Measurements from ENCODE around the gene ENOX1. TPM values are rescaled to one million over a fixed set of nuclear protein-coding genes. Genes with fewer than 3 reads are reported as not detected.

Gene ENOX1
- total and polyA plus RNA-seq, 4 experiments from 2014 or later, result not detected

DNA sequence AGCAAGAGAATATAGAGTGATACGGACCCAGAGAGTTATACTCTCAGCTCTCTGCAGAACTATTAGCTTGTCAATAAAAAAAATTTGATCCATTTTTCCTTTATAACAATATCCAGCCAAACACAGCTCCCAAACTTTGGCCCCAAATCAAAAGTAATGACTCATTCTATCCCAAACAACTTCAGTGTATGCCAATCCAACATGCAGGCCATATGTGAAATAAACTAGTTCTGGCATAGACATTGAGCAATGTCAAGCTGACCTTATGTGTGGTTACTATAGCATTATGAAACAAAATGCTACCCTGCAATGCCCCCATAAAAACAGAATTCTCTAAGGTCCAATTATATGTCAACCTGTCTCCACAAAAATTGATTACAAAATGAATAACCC lies 553.9 kb downstream of the ENOX1 start:
- Histone ChIP-seq H3K4me3 (ENCODE audit: low read length in 2 of 2) (no peak overlapping the region), H3K4me1 (ENCODE audit: insufficient read depth, low read length) (no peaks in the 10 kb centered on the region), H3K36me3 (ENCODE audit: insufficient read depth, low read length) (no peaks in the 10 kb centered on the region), H3K27ac (ENCODE audit: low read depth, low read length) (no peak overlapping the region), H3K27me3 (ENCODE audit: insufficient read depth, low read length) (no peaks in the 10 kb centered on the region), H3K9me3 (ENCODE audit: control insufficient read depth in 1 of 2, low read length in 2 of 2) (no peaks in the 10 kb centered on the region)
- Mint-ChIP-seq H3K9me3 (no peaks in the 10 kb centered on the region), H3K36me3 (no peaks in the 10 kb centered on the region), H3K27ac (peak overlapping the region in 1 of 7 donors; percentile 10), H3K4me3 (no peak overlapping the region), H3K27me3 (peaks cover 0 to 1% of the 10 kb centered on the region in 2 donors), H3K4me1 (no peaks in the 10 kb centered on the region)
- no peak for DNase-seq
- intact Hi-C loops (cut with micrococcal nuclease), result no loop called here
- POLR2A ChIA-PET (ENCODE audit: partially characterized antibody), result no interaction called here
- CTCF ChIA-PET (ENCODE audit: partially characterized antibody), result no interaction called here

DNA sequence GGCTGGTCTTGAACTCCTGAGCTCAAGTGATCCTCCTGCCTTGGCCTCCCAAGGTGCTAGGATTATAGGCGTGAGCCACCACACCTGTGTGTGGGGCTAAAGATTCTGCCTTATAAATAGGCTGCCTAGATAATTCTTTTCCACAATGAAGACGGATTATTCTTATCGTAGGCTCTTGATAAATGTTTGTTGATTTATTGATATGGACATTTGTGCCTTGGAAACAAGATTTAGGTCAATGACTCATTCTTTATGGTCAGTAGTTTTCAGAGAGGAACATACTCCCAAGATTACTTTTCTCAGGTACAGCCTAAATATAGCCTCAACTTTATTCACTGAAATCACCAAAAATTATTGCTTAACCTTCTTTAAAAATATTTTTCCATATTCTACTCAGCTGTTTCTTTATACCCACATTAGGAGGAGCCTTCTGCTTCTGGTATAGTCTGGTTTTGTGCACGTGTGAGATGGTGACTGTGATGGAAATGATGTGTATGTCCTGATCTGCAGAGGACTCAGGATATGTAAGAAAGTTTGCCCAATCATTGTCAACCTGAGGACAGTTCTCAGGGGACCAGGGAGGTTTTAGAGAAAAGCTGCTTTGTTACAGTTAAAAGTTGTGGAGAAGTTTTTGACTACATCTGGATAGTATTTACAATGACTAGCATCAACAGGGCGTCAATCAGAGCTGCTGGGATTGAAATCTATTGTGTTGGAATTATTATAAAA lies 554.5 kb downstream of the ENOX1 start:
- no peaks in the 10 kb centered on the region for H3K4me1 ChIP-seq (ENCODE audit: insufficient read depth, low read length)
- CTCF ChIA-PET (ENCODE audit: partially characterized antibody), result no interaction called here
- H3K27me3 Mint-ChIP-seq, result peaks cover 0 to 1% of the 10 kb centered on the region in 2 donors
- intact Hi-C loops (cut with micrococcal nuclease), result no loop called here
- DNase-seq, result no peak
- H3K9me3 ChIP-seq (ENCODE audit: control insufficient read depth in 1 of 2, low read length in 2 of 2), result no peaks in the 10 kb centered on the region
- no peaks in the 10 kb centered on the region for H3K27me3 ChIP-seq (ENCODE audit: insufficient read depth, low read length)
- H3K4me3 Mint-ChIP-seq, result no peak overlapping the region
- no peaks in the 10 kb centered on the region for H3K9me3 Mint-ChIP-seq
- H3K4me1 Mint-ChIP-seq, result no peaks in the 10 kb centered on the region
- H3K27ac Mint-ChIP-seq, result no peak overlapping the region
- no peak overlapping the region for H3K4me3 ChIP-seq (ENCODE audit: low read length in 2 of 2)
- no peaks in the 10 kb centered on the region for H3K36me3 Mint-ChIP-seq
- no peaks in the 10 kb centered on the region for H3K36me3 ChIP-seq (ENCODE audit: insufficient read depth, low read length)
- no peak overlapping the region for H3K27ac ChIP-seq (ENCODE audit: low read depth, low read length)
- POLR2A ChIA-PET (ENCODE audit: partially characterized antibody), result no interaction called here

DNA sequence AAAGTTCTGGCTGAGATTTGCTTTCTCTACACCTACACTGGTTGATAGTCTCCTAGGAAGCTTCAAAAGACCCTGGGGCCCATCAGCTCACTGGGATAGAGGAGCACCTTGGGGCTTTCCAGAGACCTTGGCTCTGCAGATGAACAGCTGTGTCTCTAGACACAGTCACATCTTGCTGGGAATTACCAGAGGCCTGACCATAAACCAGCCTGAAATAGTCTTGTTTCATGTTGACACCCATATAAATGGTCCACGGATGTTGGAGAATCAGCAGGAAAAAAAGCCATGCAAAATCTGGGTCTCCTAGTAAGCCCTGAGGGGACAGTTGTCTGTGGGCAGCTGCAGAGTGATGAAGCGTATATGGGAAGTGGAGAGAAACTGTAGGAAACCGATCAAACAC lies 555.8 kb downstream of the ENOX1 start:
- H3K36me3 ChIP-seq (ENCODE audit: insufficient read depth, low read length), result no peaks in the 10 kb centered on the region
- H3K4me3 ChIP-seq (ENCODE audit: low read length in 2 of 2), result no peak overlapping the region
- H3K4me1 ChIP-seq (ENCODE audit: insufficient read depth, low read length), result no peaks in the 10 kb centered on the region
- no peaks in the 10 kb centered on the region for H3K27me3 ChIP-seq (ENCODE audit: insufficient read depth, low read length)
- H3K36me3 Mint-ChIP-seq, result no peaks in the 10 kb centered on the region
- H3K27ac ChIP-seq (ENCODE audit: low read depth, low read length), result no peak overlapping the region
- no peaks in the 10 kb centered on the region for H3K9me3 ChIP-seq (ENCODE audit: control insufficient read depth in 1 of 2, low read length in 2 of 2)
- CTCF ChIA-PET (ENCODE audit: partially characterized antibody), result no interaction called here
- DNase-seq, result no peak
- POLR2A ChIA-PET (ENCODE audit: partially characterized antibody), result no interaction called here
- intact Hi-C loops (cut with micrococcal nuclease), result no loop called here
- H3K9me3 Mint-ChIP-seq, result no peaks in the 10 kb centered on the region
- no peaks in the 10 kb centered on the region for H3K4me1 Mint-ChIP-seq
- H3K27ac Mint-ChIP-seq, result no peak overlapping the region
- H3K4me3 Mint-ChIP-seq, result no peak overlapping the region
- H3K27me3 Mint-ChIP-seq, result peaks cover 0 to 3% of the 10 kb centered on the region in 2 donors

DNA sequence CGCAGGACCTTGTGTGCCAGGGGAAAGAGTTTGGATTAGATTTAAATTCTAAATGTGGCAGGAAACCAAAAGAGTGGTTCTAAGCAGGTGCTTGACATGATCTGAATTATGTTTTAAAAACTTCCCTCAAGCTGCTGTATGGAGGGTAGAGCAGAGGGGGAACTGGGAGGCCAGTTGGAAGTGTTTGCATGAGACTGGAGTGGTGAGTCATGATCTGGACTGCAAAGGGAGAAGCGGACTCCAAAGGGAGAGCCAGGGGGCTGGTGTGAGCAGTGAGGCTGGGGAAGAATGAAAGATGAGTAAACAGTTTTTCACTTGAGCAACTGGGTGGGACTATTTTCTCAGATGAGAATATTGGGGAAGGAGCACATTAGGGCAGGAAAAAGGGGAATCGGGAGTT lies 557.3 kb downstream of the ENOX1 start:
- CTCF ChIA-PET (ENCODE audit: partially characterized antibody), result no interaction called here
- H3K4me1 Mint-ChIP-seq, result no peaks in the 10 kb centered on the region

DNA sequence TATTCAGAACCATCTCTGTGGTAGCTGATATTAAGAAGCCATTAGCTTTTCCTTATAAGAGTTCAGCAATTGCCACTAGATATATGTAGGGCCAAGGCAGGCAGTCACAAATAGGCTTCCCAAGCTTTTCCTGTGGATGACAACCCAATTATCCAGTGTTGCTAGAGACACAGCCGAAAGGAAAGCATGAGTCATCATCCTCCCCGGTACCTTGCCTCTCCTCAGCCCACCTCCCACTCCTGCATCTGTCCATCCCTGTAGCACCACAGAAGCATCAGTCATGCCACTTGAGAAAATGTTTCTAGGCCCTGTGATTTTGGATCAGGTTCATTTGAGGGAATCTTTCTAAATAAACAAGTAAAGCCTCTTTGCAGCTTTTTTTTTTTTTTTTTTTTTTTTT lies 559.1 kb downstream of the ENOX1 start:
- Histone ChIP-seq H3K9me3 (ENCODE audit: control insufficient read depth in 1 of 2, low read length in 2 of 2) (no peaks in the 10 kb centered on the region), H3K4me1 (ENCODE audit: insufficient read depth, low read length) (no peaks in the 10 kb centered on the region), H3K27me3 (ENCODE audit: insufficient read depth, low read length) (no peaks in the 10 kb centered on the region), H3K36me3 (ENCODE audit: insufficient read depth, low read length) (no peaks in the 10 kb centered on the region), H3K4me3 (ENCODE audit: low read length in 2 of 2) (no peak overlapping the region), H3K27ac (ENCODE audit: low read depth, low read length) (no peak overlapping the region)
- H3K4me3 Mint-ChIP-seq, result no peak overlapping the region
- no peaks in the 10 kb centered on the region for H3K36me3 Mint-ChIP-seq
- ChIA-PET POLR2A (ENCODE audit: partially characterized antibody) (no interaction called here), CTCF (ENCODE audit: partially characterized antibody) (no interaction called here)
- no peak overlapping the region for H3K27ac Mint-ChIP-seq
- no peaks in the 10 kb centered on the region for H3K9me3 Mint-ChIP-seq
- H3K4me1 Mint-ChIP-seq, result no peaks in the 10 kb centered on the region
- H3K27me3 Mint-ChIP-seq, result peaks cover 2 to 8% of the 10 kb centered on the region in 2 donors
- intact Hi-C loops (cut with micrococcal nuclease), result no loop called here
- DNase-seq, result no peak

More for the DNA sequence above, 557.3 kb downstream of the ENOX1 start:
- H3K4me3 ChIP-seq (ENCODE audit: low read length in 2 of 2), result no peak overlapping the region
- H3K9me3 ChIP-seq (ENCODE audit: control insufficient read depth in 1 of 2, low read length in 2 of 2), result no peaks in the 10 kb centered on the region
- Mint-ChIP-seq H3K36me3 (no peaks in the 10 kb centered on the region), H3K4me3 (no peak overlapping the region), H3K27ac (no peak overlapping the region), H3K27me3 (peaks cover 0 to 6% of the 10 kb centered on the region in 2 donors), H3K9me3 (no peaks in the 10 kb centered on the region)
- H3K4me1 ChIP-seq (ENCODE audit: insufficient read depth, low read length), result no peaks in the 10 kb centered on the region
- intact Hi-C loops (cut with micrococcal nuclease), result no loop called here
- no peaks in the 10 kb centered on the region for H3K27me3 ChIP-seq (ENCODE audit: insufficient read depth, low read length)
- DNase-seq, result no peak
- H3K36me3 ChIP-seq (ENCODE audit: insufficient read depth, low read length), result no peaks in the 10 kb centered on the region
- POLR2A ChIA-PET (ENCODE audit: partially characterized antibody), result no interaction called here
- no peak overlapping the region for H3K27ac ChIP-seq (ENCODE audit: low read depth, low read length)

DNA sequence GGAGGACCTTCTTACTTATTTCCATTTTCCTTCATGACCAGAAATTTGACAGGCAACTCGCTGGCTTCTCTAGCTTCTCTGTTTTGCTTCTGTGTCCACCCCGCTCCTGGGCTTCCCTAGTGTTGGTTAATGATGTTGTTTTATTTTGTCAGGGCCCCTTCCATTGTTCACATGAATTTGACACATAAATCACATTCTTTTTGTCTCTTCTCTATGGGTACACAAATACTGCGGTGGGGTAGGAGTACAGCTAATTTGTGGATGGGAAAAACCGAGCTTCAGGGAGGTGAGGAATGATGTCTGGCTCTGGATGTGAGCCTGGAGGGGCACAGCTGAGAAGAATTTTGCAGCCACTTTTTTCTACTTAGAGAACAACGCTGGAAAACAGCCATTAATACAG lies 563.6 kb downstream of the ENOX1 start:
- POLR2A ChIA-PET (ENCODE audit: partially characterized antibody), result no interaction called here

DNA sequence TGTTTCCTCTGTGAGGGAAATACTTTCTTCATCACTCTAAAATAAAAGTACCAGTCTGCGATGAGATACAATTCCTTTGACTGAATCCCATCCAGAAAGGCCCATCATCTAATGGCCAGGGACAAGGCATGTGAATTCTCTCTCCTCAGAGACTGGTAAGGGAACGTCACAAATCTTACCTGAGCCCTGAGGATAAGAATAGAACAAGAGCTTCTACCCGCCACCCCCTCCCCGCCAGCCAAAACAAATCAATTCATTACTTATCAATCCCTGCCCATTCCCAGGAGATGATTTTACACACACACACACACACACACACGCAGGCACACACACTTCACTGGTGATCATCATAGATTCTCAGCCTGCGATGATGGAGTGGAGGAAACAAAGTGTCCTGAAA lies 564.7 kb downstream of the ENOX1 start:
- CTCF ChIA-PET (ENCODE audit: partially characterized antibody), result no interaction called here
- POLR2A ChIA-PET (ENCODE audit: partially characterized antibody), result no interaction called here
- Mint-ChIP-seq H3K36me3 (no peaks in the 10 kb centered on the region), H3K27ac (no peak overlapping the region), H3K9me3 (no peaks in the 10 kb centered on the region), H3K27me3 (peaks cover 2 to 14% of the 10 kb centered on the region in 2 donors), H3K4me3 (no peak overlapping the region), H3K4me1 (no peaks in the 10 kb centered on the region)
- intact Hi-C loops (cut with micrococcal nuclease), result no loop called here
- H3K27me3 ChIP-seq (ENCODE audit: insufficient read depth, low read length), result no peaks in the 10 kb centered on the region
- no peaks in the 10 kb centered on the region for H3K4me1 ChIP-seq (ENCODE audit: insufficient read depth, low read length)
- no peaks in the 10 kb centered on the region for H3K9me3 ChIP-seq (ENCODE audit: control insufficient read depth in 1 of 2, low read length in 2 of 2)
- no peak for DNase-seq
- no peak overlapping the region for H3K4me3 ChIP-seq (ENCODE audit: low read length in 2 of 2)
- no peak overlapping the region for H3K27ac ChIP-seq (ENCODE audit: low read depth, low read length)
- no peaks in the 10 kb centered on the region for H3K36me3 ChIP-seq (ENCODE audit: insufficient read depth, low read length)

More for the DNA sequence above, 563.6 kb downstream of the ENOX1 start:
- intact Hi-C loops (cut with micrococcal nuclease), result no loop called here
- no peak for DNase-seq
- Histone ChIP-seq H3K9me3 (ENCODE audit: control insufficient read depth in 1 of 2, low read length in 2 of 2) (no peaks in the 10 kb centered on the region), H3K27me3 (ENCODE audit: insufficient read depth, low read length) (no peaks in the 10 kb centered on the region), H3K4me3 (ENCODE audit: low read length in 2 of 2) (no peak overlapping the region), H3K36me3 (ENCODE audit: insufficient read depth, low read length) (no peaks in the 10 kb centered on the region), H3K4me1 (ENCODE audit: insufficient read depth, low read length) (no peaks in the 10 kb centered on the region), H3K27ac (ENCODE audit: low read depth, low read length) (no peak overlapping the region)
- H3K27me3 Mint-ChIP-seq, result peaks cover 2 to 14% of the 10 kb centered on the region in 2 donors
- no peaks in the 10 kb centered on the region for H3K4me1 Mint-ChIP-seq
- H3K4me3 Mint-ChIP-seq, result no peak overlapping the region
- no peaks in the 10 kb centered on the region for H3K9me3 Mint-ChIP-seq
- H3K36me3 Mint-ChIP-seq, result no peaks in the 10 kb centered on the region
- CTCF ChIA-PET (ENCODE audit: partially characterized antibody), result no interaction called here
- H3K27ac Mint-ChIP-seq, result no peak overlapping the region

DNA sequence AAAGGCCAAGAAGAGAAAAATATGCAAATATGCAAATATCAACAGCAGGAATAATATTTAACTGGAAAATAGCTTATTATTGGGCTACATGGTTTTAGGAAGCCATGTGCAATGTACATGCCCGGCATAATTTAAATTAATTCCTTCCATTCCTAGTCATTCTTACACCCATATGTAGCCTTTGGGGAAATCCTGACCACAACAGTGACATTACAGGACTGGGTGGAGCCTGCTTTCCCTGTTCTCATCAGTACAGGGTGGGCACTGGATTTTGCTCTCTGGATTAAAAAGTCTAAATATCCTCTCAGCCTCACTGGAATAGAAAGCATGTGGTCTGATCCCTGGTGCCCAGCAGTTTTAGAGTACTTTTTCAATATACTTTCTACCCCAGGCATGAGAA lies 565.2 kb downstream of the ENOX1 start:
- Mint-ChIP-seq H3K36me3 (no peaks in the 10 kb centered on the region), H3K4me1 (no peaks in the 10 kb centered on the region), H3K4me3 (no peak overlapping the region), H3K27ac (no peak overlapping the region), H3K9me3 (no peaks in the 10 kb centered on the region), H3K27me3 (peaks cover 2 to 14% of the 10 kb centered on the region in 2 donors)
- H3K4me3 ChIP-seq (ENCODE audit: low read length in 2 of 2), result no peak overlapping the region
- intact Hi-C loops (cut with micrococcal nuclease), result no loop called here
- H3K9me3 ChIP-seq (ENCODE audit: control insufficient read depth in 1 of 2, low read length in 2 of 2), result no peaks in the 10 kb centered on the region
- no peaks in the 10 kb centered on the region for H3K4me1 ChIP-seq (ENCODE audit: insufficient read depth, low read length)
- no peak overlapping the region for H3K27ac ChIP-seq (ENCODE audit: low read depth, low read length)
- ChIA-PET POLR2A (ENCODE audit: partially characterized antibody) (no interaction called here), CTCF (ENCODE audit: partially characterized antibody) (no interaction called here)
- H3K36me3 ChIP-seq (ENCODE audit: insufficient read depth, low read length), result no peaks in the 10 kb centered on the region
- H3K27me3 ChIP-seq (ENCODE audit: insufficient read depth, low read length), result no peaks in the 10 kb centered on the region
- no peak for DNase-seq

Data from CD4-positive, alpha-beta memory T cell (primary cell).